Neural cell (in vitro differentiated cells): ENCODE data around the gene CDKL5.

Experiments used
- CTCF ChIP-seq: fragments of 450-650 bp; IDR thresholded peaks from 2 replicates; pipeline ENCODE4 v1.5.1; 2014; ENCODE audit warnings: antibody characterized with exemption, mild to moderate bottlenecking, moderate library complexity; ENCODE audit not compliant: poor library complexity, severe bottlenecking
- EZH2 ChIP-seq: fragments of 200-600, 300-800 bp; shearing (Covaris generic), sonication (generic); IDR thresholded peaks from 2 replicates; pipeline ENCODE4 v1.6.1; 2014; ENCODE audit warnings: antibody characterized with exemption, low read length, borderline replicate concordance, mild to moderate bottlenecking; ENCODE audit not compliant: insufficient read depth, poor library complexity, severe bottlenecking
- MXI1 ChIP-seq: fragments of 450-650 bp; conservative IDR thresholded peaks from 2 replicates; pipeline ENCODE4 v1.6.1; 2014; ENCODE audit warnings: antibody characterized with exemption, mild to moderate bottlenecking; ENCODE audit not compliant: poor library complexity, severe bottlenecking
- POLR2AphosphoS5 ChIP-seq: IDR thresholded peaks from 2 replicates; pipeline ENCODE4 v1.6.1; 2012
- RAD21 ChIP-seq: fragments of 450-650 bp; conservative IDR thresholded peaks from 2 replicates; pipeline ENCODE4 v1.6.1; 2014; ENCODE audit warnings: antibody characterized with exemption, mild to moderate bottlenecking, moderate library complexity
- REST ChIP-seq: IDR thresholded peaks from 2 replicates; pipeline ENCODE4 v1.6.1; 2012; ENCODE audit warnings: borderline replicate concordance
- TAF1 ChIP-seq: IDR thresholded peaks from 2 replicates; pipeline ENCODE4 v1.6.1; 2012; ENCODE audit warnings: low read depth

GRCh38 chrX:18449236-18449635 lies 23.8 kb downstream of the CDKL5 start:
- TF ChIP-seq EZH2: no peak
- TF ChIP-seq CTCF: no peak
- TF ChIP-seq REST: no peak
- TF ChIP-seq POLR2AphosphoS5: no peak
- TF ChIP-seq MXI1: no peak
- TF ChIP-seq RAD21: no peak
- no peak for TF ChIP-seq TAF1
